ENCODE results near the gene ETS2. TPM values are rescaled to one million over a fixed set of nuclear protein-coding genes. Genes with fewer than 3 reads are reported as not detected.

The ETS2 gene
- total and polyA plus RNA-seq, 10 of the 15 experiments (the other 5 are each of a cell fraction or from before 2014, with no cell fraction given): 0.52 to 8.6 (median 3.8) TPM

DNA sequence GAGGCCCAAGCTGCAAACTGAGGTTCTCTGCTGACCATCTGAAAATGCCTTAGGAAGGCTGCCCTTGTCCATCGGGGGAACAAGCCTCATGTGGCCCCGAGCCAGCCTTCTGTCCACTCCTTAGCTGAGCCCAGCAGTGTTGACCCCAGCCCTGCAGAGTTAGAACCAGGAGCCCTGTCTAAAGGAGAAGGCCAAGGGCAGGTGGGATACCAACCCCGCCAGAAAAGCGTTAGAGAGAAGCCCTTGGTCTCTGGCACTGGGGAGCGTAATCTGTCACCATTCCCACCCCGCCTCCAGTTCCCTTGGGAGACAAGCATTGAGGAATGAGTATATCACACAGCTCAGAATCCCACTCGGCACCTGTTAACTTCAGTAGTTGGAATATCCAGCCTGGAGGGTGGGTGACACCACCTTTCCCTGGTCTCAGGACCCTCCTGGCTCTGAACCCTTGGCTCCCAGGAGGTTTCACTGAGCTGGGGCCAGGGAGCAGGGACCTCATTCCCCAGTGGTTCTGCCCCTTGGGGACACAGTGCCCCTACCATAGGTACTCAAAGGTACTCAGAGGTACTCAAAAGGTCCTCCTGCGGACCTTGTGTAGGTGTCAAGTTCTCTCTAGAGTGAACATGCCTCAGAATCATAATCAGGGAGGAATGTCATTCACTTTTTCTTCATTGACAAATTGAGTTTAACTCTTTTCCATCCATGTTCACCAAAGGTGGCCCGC lies 16.4 kb downstream of the ETS2 start:
- Histone ChIP-seq H3K27ac (ENCODE audit: control insufficient read depth, insufficient read depth) (no peak overlapping the region), H4K20me1 (ENCODE audit: control insufficient read depth, insufficient read depth) (no peaks in the 10 kb centered on the region), H3K79me2 (ENCODE audit: control insufficient read depth, insufficient read depth, low read length) (no peaks in the 10 kb centered on the region), H3K36me3 (ENCODE audit: control insufficient read depth in 2 of 2, insufficient read depth in 2 of 2, low read length in 1 of 2) (peaks cover 23 to 26% of the 10 kb centered on the region in 2 experiments), H3K4me1 (ENCODE audit: control insufficient read depth, insufficient read depth, low read length) (no peaks in the 10 kb centered on the region), H2AFZ (ENCODE audit: control insufficient read depth, low read depth, low read length) (no peak overlapping the region), H3K9me3 (replicated peaks; ENCODE audit: control insufficient read depth, insufficient read depth, low read length) (no peaks in the 10 kb centered on the region; the same call in 2 of the 3 replicates), H3K4me2 (ENCODE audit: control insufficient read depth, insufficient read depth) (no peak overlapping the region), H3K4me3 (no peak overlapping the region), H3K27me3 (replicated peaks in 1 of 2; ENCODE audit: control insufficient read depth in 2 of 2, insufficient read depth in 2 of 2, low read length in 1 of 2) (no peaks in the 10 kb centered on the region), H3K9ac (ENCODE audit: control insufficient read depth, insufficient read depth, low read length) (no peak overlapping the region)
- POLR2A ChIA-PET: no interaction called here
- no TSS peak for BruUV-seq (replicated peaks)
- ATAC-seq (no peak), FAIRE-seq (no peak), DNase-seq (ENCODE audit: low read depth, low spot score) (no peak)
- SMC1A ChIA-PET (ENCODE audit: uncharacterized antibody, unreplicated experiment): no interaction called here
- intact Hi-C loops (cut with micrococcal nuclease; ENCODE audit: unreplicated experiment): no loop called here
- 82% methylated on average over 9 of the region's 9 CpGs for WGBS (ENCODE audit: insufficient coverage, insufficient replicate concordance, low lambda C conversion rate, missing lambda C conversion rate)
- CTCF ChIA-PET: no interaction called here
- in situ Hi-C loops (cut with MboI): no loop called here
- RAD21 ChIA-PET (ENCODE audit: unreplicated experiment): no interaction called here
- TF ChIP-seq ZNF207 (IDR thresholded peaks at IDR 0.05; ENCODE audit: borderline replicate concordance) (no peak), BACH1 (IDR thresholded peaks at IDR 0.05; ENCODE audit: borderline replicate concordance) (no peak), POLR2AphosphoS5 (IDR thresholded peaks at IDR 0.05; ENCODE audit: low read length) (no peak), BCL11A (IDR thresholded peaks at IDR 0.05; ENCODE audit: low read depth, low read length) (no peak), HCFC1 (IDR thresholded peaks at IDR 0.05; ENCODE audit: low read length) (no peak), CREM (IDR thresholded peaks at IDR 0.05; ENCODE audit: low read depth) (no peak), MEF2B (IDR thresholded peaks at IDR 0.05; ENCODE audit: partially characterized antibody, poor library complexity, severe bottlenecking) (no peak), CHD1 (IDR thresholded peaks at IDR 0.05; ENCODE audit: low read depth, low read length) (no peak)
- TF ChIP-seq, protein P1, sequence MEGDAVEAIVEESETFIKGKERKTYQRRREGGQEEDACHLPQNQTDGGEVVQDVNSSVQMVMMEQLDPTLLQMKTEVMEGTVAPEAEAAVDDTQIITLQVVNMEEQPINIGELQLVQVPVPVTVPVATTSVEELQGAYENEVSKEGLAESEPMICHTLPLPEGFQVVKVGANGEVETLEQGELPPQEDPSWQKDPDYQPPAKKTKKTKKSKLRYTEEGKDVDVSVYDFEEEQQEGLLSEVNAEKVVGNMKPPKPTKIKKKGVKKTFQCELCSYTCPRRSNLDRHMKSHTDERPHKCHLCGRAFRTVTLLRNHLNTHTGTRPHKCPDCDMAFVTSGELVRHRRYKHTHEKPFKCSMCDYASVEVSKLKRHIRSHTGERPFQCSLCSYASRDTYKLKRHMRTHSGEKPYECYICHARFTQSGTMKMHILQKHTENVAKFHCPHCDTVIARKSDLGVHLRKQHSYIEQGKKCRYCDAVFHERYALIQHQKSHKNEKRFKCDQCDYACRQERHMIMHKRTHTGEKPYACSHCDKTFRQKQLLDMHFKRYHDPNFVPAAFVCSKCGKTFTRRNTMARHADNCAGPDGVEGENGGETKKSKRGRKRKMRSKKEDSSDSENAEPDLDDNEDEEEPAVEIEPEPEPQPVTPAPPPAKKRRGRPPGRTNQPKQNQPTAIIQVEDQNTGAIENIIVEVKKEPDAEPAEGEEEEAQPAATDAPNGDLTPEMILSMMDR (IDR thresholded peaks at IDR 0.05 in 2 of 3, conservative IDR thresholded peaks at IDR 0.05 in 1 of 3; ENCODE audit: control insufficient read depth in 2 of 3, extremely low read depth in 1 of 3, insufficient read depth in 1 of 3, low read depth in 3 of 3, low read length in 3 of 3): no peak
- TF ChIP-seq, protein P2, sequence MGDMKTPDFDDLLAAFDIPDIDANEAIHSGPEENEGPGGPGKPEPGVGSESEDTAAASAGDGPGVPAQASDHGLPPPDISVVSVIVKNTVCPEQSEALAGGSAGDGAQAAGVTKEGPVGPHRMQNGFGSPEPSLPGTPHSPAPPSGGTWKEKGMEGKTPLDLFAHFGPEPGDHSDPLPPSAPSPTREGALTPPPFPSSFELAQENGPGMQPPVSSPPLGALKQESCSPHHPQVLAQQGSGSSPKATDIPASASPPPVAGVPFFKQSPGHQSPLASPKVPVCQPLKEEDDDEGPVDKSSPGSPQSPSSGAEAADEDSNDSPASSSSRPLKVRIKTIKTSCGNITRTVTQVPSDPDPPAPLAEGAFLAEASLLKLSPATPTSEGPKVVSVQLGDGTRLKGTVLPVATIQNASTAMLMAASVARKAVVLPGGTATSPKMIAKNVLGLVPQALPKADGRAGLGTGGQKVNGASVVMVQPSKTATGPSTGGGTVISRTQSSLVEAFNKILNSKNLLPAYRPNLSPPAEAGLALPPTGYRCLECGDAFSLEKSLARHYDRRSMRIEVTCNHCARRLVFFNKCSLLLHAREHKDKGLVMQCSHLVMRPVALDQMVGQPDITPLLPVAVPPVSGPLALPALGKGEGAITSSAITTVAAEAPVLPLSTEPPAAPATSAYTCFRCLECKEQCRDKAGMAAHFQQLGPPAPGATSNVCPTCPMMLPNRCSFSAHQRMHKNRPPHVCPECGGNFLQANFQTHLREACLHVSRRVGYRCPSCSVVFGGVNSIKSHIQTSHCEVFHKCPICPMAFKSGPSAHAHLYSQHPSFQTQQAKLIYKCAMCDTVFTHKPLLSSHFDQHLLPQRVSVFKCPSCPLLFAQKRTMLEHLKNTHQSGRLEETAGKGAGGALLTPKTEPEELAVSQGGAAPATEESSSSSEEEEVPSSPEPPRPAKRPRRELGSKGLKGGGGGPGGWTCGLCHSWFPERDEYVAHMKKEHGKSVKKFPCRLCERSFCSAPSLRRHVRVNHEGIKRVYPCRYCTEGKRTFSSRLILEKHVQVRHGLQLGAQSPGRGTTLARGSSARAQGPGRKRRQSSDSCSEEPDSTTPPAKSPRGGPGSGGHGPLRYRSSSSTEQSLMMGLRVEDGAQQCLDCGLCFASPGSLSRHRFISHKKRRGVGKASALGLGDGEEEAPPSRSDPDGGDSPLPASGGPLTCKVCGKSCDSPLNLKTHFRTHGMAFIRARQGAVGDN (IDR thresholded peaks at IDR 0.05): no peak
- TF ChIP-seq, protein P3, sequence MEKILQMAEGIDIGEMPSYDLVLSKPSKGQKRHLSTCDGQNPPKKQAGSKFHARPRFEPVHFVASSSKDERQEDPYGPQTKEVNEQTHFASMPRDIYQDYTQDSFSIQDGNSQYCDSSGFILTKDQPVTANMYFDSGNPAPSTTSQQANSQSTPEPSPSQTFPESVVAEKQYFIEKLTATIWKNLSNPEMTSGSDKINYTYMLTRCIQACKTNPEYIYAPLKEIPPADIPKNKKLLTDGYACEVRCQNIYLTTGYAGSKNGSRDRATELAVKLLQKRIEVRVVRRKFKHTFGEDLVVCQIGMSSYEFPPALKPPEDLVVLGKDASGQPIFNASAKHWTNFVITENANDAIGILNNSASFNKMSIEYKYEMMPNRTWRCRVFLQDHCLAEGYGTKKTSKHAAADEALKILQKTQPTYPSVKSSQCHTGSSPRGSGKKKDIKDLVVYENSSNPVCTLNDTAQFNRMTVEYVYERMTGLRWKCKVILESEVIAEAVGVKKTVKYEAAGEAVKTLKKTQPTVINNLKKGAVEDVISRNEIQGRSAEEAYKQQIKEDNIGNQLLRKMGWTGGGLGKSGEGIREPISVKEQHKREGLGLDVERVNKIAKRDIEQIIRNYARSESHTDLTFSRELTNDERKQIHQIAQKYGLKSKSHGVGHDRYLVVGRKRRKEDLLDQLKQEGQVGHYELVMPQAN (conservative IDR thresholded peaks at IDR 0.05): no peak
- TF ChIP-seq, protein P4, sequence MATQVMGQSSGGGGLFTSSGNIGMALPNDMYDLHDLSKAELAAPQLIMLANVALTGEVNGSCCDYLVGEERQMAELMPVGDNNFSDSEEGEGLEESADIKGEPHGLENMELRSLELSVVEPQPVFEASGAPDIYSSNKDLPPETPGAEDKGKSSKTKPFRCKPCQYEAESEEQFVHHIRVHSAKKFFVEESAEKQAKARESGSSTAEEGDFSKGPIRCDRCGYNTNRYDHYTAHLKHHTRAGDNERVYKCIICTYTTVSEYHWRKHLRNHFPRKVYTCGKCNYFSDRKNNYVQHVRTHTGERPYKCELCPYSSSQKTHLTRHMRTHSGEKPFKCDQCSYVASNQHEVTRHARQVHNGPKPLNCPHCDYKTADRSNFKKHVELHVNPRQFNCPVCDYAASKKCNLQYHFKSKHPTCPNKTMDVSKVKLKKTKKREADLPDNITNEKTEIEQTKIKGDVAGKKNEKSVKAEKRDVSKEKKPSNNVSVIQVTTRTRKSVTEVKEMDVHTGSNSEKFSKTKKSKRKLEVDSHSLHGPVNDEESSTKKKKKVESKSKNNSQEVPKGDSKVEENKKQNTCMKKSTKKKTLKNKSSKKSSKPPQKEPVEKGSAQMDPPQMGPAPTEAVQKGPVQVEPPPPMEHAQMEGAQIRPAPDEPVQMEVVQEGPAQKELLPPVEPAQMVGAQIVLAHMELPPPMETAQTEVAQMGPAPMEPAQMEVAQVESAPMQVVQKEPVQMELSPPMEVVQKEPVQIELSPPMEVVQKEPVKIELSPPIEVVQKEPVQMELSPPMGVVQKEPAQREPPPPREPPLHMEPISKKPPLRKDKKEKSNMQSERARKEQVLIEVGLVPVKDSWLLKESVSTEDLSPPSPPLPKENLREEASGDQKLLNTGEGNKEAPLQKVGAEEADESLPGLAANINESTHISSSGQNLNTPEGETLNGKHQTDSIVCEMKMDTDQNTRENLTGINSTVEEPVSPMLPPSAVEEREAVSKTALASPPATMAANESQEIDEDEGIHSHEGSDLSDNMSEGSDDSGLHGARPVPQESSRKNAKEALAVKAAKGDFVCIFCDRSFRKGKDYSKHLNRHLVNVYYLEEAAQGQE (IDR thresholded peaks at IDR 0.05; ENCODE audit: low read depth, low read length): no peak
